HepG2 (cell line): ENCODE data around the gene AADAT. TPM values are rescaled to one million over a fixed set of nuclear protein-coding genes. Genes with fewer than 3 reads are reported as not detected.
A peak's percentile ranks its signal among the peaks of the same experiment; 100 is the strongest.

Experiments used
- CENPX ChIP-seq: sonication (generic); formaldehyde crosslinking; IDR thresholded peaks from 2 replicates; pipeline ENCODE4 v1.9.0; 2021; ENCODE audit warnings: mild to moderate bottlenecking, missing genetic modification reagents, moderate library complexity
- CHD2 ChIP-seq: IDR thresholded peaks from 2 replicates; pipeline ENCODE4 v1.6.1; 2011; ENCODE audit warnings: low read depth, low read length, improper control_type of control experiment
- DZIP1 ChIP-seq: sonication (generic); formaldehyde crosslinking; IDR thresholded peaks from 2 replicates; pipeline ENCODE4 v1.5.0; 2020; ENCODE audit warnings: mild to moderate bottlenecking, missing genetic modification reagents
- HIVEP1 ChIP-seq: sonication (generic); formaldehyde crosslinking; IDR thresholded peaks from 2 replicates; pipeline ENCODE4 v1.4.0; 2020; ENCODE audit warnings: mild to moderate bottlenecking, missing genetic modification reagents
- HNRNPL ChIP-seq: fragments of 200-400 bp; formaldehyde crosslinking; IDR thresholded peaks from 2 replicates; pipeline ENCODE4 v1.6.1; 2017; ENCODE audit warnings: mild to moderate bottlenecking, low read depth, low read length
- HOXA3 ChIP-seq: sonication (generic); formaldehyde crosslinking; IDR thresholded peaks from 2 replicates; pipeline ENCODE4 v1.5.0; 2020; ENCODE audit warnings: missing genetic modification reagents
- NFE2 ChIP-seq: sonication (generic); formaldehyde crosslinking; IDR thresholded peaks from 2 replicates; pipeline ENCODE4 v1.4.0; 2020; ENCODE audit warnings: missing genetic modification reagents
- NFRKB ChIP-seq: fragments of 450-650 bp; IDR thresholded peaks from 2 replicates; pipeline ENCODE4 v1.6.1; 2017
- RARG ChIP-seq: sonication (generic); formaldehyde crosslinking; IDR thresholded peaks from 2 replicates; pipeline ENCODE4 v1.4.0; 2020; ENCODE audit warnings: low read depth, mild to moderate bottlenecking, missing genetic modification reagents
- RBAK ChIP-seq: sonication (generic); formaldehyde crosslinking; IDR thresholded peaks from 2 replicates; pipeline ENCODE4 v1.5.1; 2020; ENCODE audit warnings: mild to moderate bottlenecking, missing genetic modification reagents
- RFX3 ChIP-seq: IDR thresholded peaks from 2 replicates; pipeline ENCODE4 v1.6.1; 2016; ENCODE audit warnings: missing biosample characterization, missing genetic modification reagents
- SETDB1 ChIP-seq: sonication (generic); formaldehyde crosslinking; IDR thresholded peaks from 2 replicates; pipeline ENCODE4 v1.5.1; 2020; ENCODE audit warnings: missing genetic modification reagents, mild to moderate bottlenecking, borderline replicate concordance
- TBX3 ChIP-seq: fragments of 450-650 bp; IDR thresholded peaks from 2 replicates; pipeline ENCODE4 v1.6.1; 2017; ENCODE audit warnings: antibody characterized with exemption, mild to moderate bottlenecking, inconsistent platforms, borderline replicate concordance
- ZFX ChIP-seq: sonication (generic); formaldehyde crosslinking; IDR thresholded peaks from 2 replicates; pipeline ENCODE4 v1.4.0; 2020; ENCODE audit warnings: mild to moderate bottlenecking, low read depth, missing genetic modification reagents, moderate library complexity
- ZNF17 ChIP-seq: sonication (generic); formaldehyde crosslinking; IDR thresholded peaks from 2 replicates; pipeline ENCODE4 v1.5.0; 2020; ENCODE audit warnings: mild to moderate bottlenecking, missing genetic modification reagents
- ZNF576 ChIP-seq: sonication (generic); formaldehyde crosslinking; IDR thresholded peaks from 2 replicates; pipeline ENCODE4 v1.4.0; 2020; ENCODE audit warnings: mild to moderate bottlenecking, missing genetic modification reagents
- ZNF639 ChIP-seq: conservative IDR thresholded peaks from 2 replicates; pipeline ENCODE4 v1.6.1; 2018; ENCODE audit warnings: missing genetic modification reagents
- ZNF646 ChIP-seq: sonication (generic); formaldehyde crosslinking; IDR thresholded peaks from 2 replicates; pipeline ENCODE4 v1.9.0; 2021; ENCODE audit warnings: mild to moderate bottlenecking, missing genetic modification reagents
- ZNF784 ChIP-seq: sonication (generic); formaldehyde crosslinking; IDR thresholded peaks from 2 replicates; pipeline ENCODE4 v1.5.1; 2020; ENCODE audit warnings: missing genetic modification reagents, mild to moderate bottlenecking, borderline replicate concordance
- polyA plus RNA-seq, 8 experiments: library from polyadenylated mRNA; depleted of rRNA in 3 of 8; stranded (reverse) in 7 of 8; unstranded in 1 of 8; fragments of >200 nt; fragmentation: Illumina TruSeq in 4 of 8; extraction: Trizol in 4 of 8; gene quantifications; 2 replicates each; pipeline versions ENCODE4 v1.2.1 to v1.2.3, GENCODE V29; 2011 to 2016; ENCODE audit warnings: low read depth in 4 of 8, missing spikeins in 1 of 8, mixed read lengths in 1 of 8; ENCODE audit not compliant: insufficient read depth in 1 of 8
- total RNA-seq, 5 experiments: library from RNA; depleted of rRNA; stranded (reverse); fragments of >200 nt; fragmentation: Illumina TruSeq; extraction: Trizol; gene quantifications; 2 replicates each; pipeline ENCODE4 v1.2.3, GENCODE V29; 2016; ENCODE audit warnings: low read depth in 1 of 5

Gene AADAT
- total and polyA plus RNA-seq, 2 of the 13 experiments (the other 11 are each of a cell fraction or from before 2014, with no cell fraction given), result 6.1 to 9.1 TPM

- TF ChIP-seq CENPX (CRISPR knock-in tag), result no peak
- no peak for TF ChIP-seq SETDB1 (CRISPR knock-in tag)
- no peak for TF ChIP-seq DZIP1 (CRISPR knock-in tag)
- TF ChIP-seq NFRKB, result no peak
- no peak for TF ChIP-seq ZNF576 (CRISPR knock-in tag)
- TF ChIP-seq HOXA3 (CRISPR knock-in tag), result peak; percentile 27; the same call in 1 of the 2 replicates
- no peak for TF ChIP-seq RBAK (CRISPR knock-in tag)
- TF ChIP-seq ZNF646 (CRISPR knock-in tag), result no peak
- no peak for TF ChIP-seq TBX3
- no peak for TF ChIP-seq HNRNPL
- no peak for TF ChIP-seq NFE2 (CRISPR knock-in tag)
- no peak for TF ChIP-seq ZNF639 (CRISPR knock-in tag)
- TF ChIP-seq HIVEP1 (CRISPR knock-in tag), result no peak
- TF ChIP-seq ZNF17 (CRISPR knock-in tag), result no peak
- TF ChIP-seq CHD2, result no peak
- no peak for TF ChIP-seq RARG (CRISPR knock-in tag)
- peak; percentile 68 for TF ChIP-seq ZFX (CRISPR knock-in tag)
- TF ChIP-seq ZNF784 (CRISPR knock-in tag), result peak; percentile 43; the same call in 1 of the 2 replicates
- TF ChIP-seq RFX3 (CRISPR knock-in tag), result no peak
Measured at GRCh38 chr4:170026253-170027021, 63.3 kb downstream of the AADAT start, which contains the start of gene MFAP3L (continued).
